ENCODE measurements around the gene ISG20. TPM values are rescaled to one million over a fixed set of nuclear protein-coding genes. Genes with fewer than 3 reads are reported as not detected.

ISG20 gene
- total and polyA plus RNA-seq, 2 of the 8 experiments (the other 6 are each of a cell fraction or from before 2014, with no cell fraction given): 2.9 to 5.2 TPM

- H2BK12ac ChIP-seq (ENCODE audit: low read depth, low read length): no peak overlapping the region
- H3K56ac ChIP-seq (replicated peaks; ENCODE audit: insufficient read length, low read depth, low read length): no peak overlapping the region
- ChIA-PET CTCF (ENCODE audit: partially characterized antibody) (interaction anchor here (0.7 to 1.4 kb wide), 4 partner anchors 11 to 194 kb away, joined by 3 to 4 read pairs (median 3); no protein-coding TSS in a partner anchor), POLR2A (ENCODE audit: partially characterized antibody) (interaction anchor here (1.0 to 2.1 kb wide), 2 partner anchors 12 to 22 kb away, joined by 6 to 7 read pairs; no protein-coding TSS in a partner anchor)
- no peak overlapping the region for H4K91ac ChIP-seq (replicated peaks; ENCODE audit: insufficient read length, low read length)
- no peak overlapping the region for H3K4me2 ChIP-seq (ENCODE audit: insufficient read depth in 1 of 2, low read depth in 2 of 2, low read length in 2 of 2)
- no peak overlapping the region for H2BK5ac ChIP-seq (ENCODE audit: low read depth, low read length)
- H3K9ac ChIP-seq (replicated peaks in 1 of 4; ENCODE audit: extremely low read depth in 1 of 4, low read depth in 3 of 4, low read length in 3 of 4): no peak overlapping the region; a peak in 1 of 7 replicates
- TF ChIP-seq KDM1A (IDR thresholded peaks at IDR 0.05; ENCODE audit: borderline replicate concordance, low read length) (0 out of 2 replicates have a peak, but pooled peaks have one; percentile 65), EZH2 (IDR thresholded peaks at IDR 0.05; ENCODE audit: low read depth, low read length, severe bottlenecking) (no peak)
- no peak overlapping the region for H2BK15ac ChIP-seq (ENCODE audit: low read length)
- H3K18ac ChIP-seq (ENCODE audit: extremely low read depth, low read length): no peak overlapping the region
- no peak overlapping the region for H2BK20ac ChIP-seq (ENCODE audit: low read length)
- no peak overlapping the region for H3K27ac ChIP-seq (ENCODE audit: low read depth, low read length)
- H4K20me1 ChIP-seq (replicated peaks in 1 of 2; ENCODE audit: control insufficient read depth in 1 of 2, insufficient read depth in 2 of 2, low read length in 2 of 2): no peaks in the 10 kb centered on the region
- H3K14ac ChIP-seq (ENCODE audit: insufficient read length): no peak overlapping the region
- no peak overlapping the region for H2AK5ac ChIP-seq (ENCODE audit: low read depth, low read length)
- no peak overlapping the region for H2AFZ ChIP-seq (ENCODE audit: low read length)
- no peaks in the 10 kb centered on the region for H3K9me3 ChIP-seq (ENCODE audit: insufficient read depth in 2 of 2, low read depth in 1 of 2, low read length in 1 of 2)
- FAIRE-seq (no peak), DNase-seq (ENCODE audit: low read depth in 1 of 2, low spot score in 2 of 2) (peak in 1 of 2 experiments; percentile 4)
- no peaks in the 10 kb centered on the region for H3K27me3 ChIP-seq (replicated peaks in 1 of 4; ENCODE audit: control insufficient read depth in 3 of 4, extremely low read depth in 1 of 4, insufficient read depth in 3 of 4, low read length in 3 of 4)
- H3K36me3 ChIP-seq (ENCODE audit: control insufficient read depth in 2 of 4, insufficient read depth in 4 of 4, low read length in 3 of 4): no peaks in the 10 kb centered on the region
- H3K23ac ChIP-seq (ENCODE audit: insufficient read length): no peak overlapping the region
- peaks cover 0 to 6% (median 2%) of the 10 kb centered on the region in 4 experiments; a peak in 4 of 7 replicates for H3K4me1 ChIP-seq (replicated peaks in 1 of 4; ENCODE audit: control insufficient read depth in 3 of 4, insufficient read depth in 4 of 4, low read length in 3 of 4)
- no peak overlapping the region for H3K4me3 ChIP-seq (ENCODE audit: extremely low read depth in 1 of 4, insufficient read depth in 2 of 4, low read depth in 3 of 4, low read length in 4 of 4)
- H3K23me2 ChIP-seq (ENCODE audit: low read depth, low read length): no peaks in the 10 kb centered on the region
- H3K79me2 ChIP-seq (ENCODE audit: control insufficient read depth in 1 of 2, insufficient read depth in 2 of 2, low read length in 2 of 2): no peaks in the 10 kb centered on the region
- H4K5ac ChIP-seq (ENCODE audit: insufficient read length, low read depth, low read length): no peak overlapping the region
- no peak overlapping the region for H4K8ac ChIP-seq (ENCODE audit: extremely low read depth, insufficient read depth, low read length)
- no peak overlapping the region for H3K4ac ChIP-seq (replicated peaks; ENCODE audit: insufficient read length, low read depth, low read length)
- H2BK120ac ChIP-seq (replicated peaks; ENCODE audit: low read depth, low read length): no peak overlapping the region
- H3K79me1 ChIP-seq (ENCODE audit: low read depth, low read length): no peaks in the 10 kb centered on the region; the same call in 1 of the 2 replicates
- 83% methylated on average over 1 of the region's 1 CpG; no CpG with 5 or more reads in 1 of the 2 experiments for WGBS, 2 experiments (ENCODE audit: extremely low coverage in 1 of 2, insufficient coverage in 1 of 2, insufficient read length in 1 of 2, insufficient replicate concordance in 2 of 2, low coverage in 1 of 2, low lambda C conversion rate in 2 of 2, missing lambda C conversion rate in 1 of 2)
Measured at GRCh38 chr15:88646088-88646405, 7.2 kb downstream of the ISG20 start.
